Measurements from ENCODE around the gene ATP8A2. TPM values are rescaled to one million over a fixed set of nuclear protein-coding genes. Genes with fewer than 3 reads are reported as not detected.

ATP8A2 gene
- total RNA-seq, 1 donor from 2014 or later = 4.2 TPM

GRCh38 chr13:25848812-25849745 is 477.3 kb downstream of the ATP8A2 start:
- H3F3A ChIP-seq (ENCODE audit: low read depth) = no peaks in the 10 kb centered on the region
- no peaks in the 10 kb centered on the region for H3K27me3 ChIP-seq
- no peaks in the 10 kb centered on the region for H3K9me3 Mint-ChIP-seq
- no peak overlapping the region for H3K4me3 Mint-ChIP-seq
- no peak overlapping the region for H3K4me3 ChIP-seq
- H2AFZ ChIP-seq (replicated peaks) = peak overlapping the region; percentile 7
- no peak overlapping the region for H3K27ac Mint-ChIP-seq
- H3K27ac ChIP-seq = no peak overlapping the region
- no peaks in the 10 kb centered on the region for H3K36me3 Mint-ChIP-seq
- H3K9ac ChIP-seq = no peak overlapping the region
- H4K20me1 ChIP-seq (ENCODE audit: low read depth) = no peaks in the 10 kb centered on the region
- peak; percentile 17 for DNase-seq (ENCODE audit: low spot score)
- H3K4me1 ChIP-seq = peaks cover 27% of the 10 kb centered on the region
- TF ChIP-seq CTCF (IDR thresholded peaks at IDR 0.05) (no peak), EZH2 (IDR thresholded peaks at IDR 0.05) (no peak)
- H3K36me3 ChIP-seq = no peaks in the 10 kb centered on the region
- no peaks in the 10 kb centered on the region for H3K79me2 ChIP-seq (ENCODE audit: low read depth)
- H3K4me1 Mint-ChIP-seq = peaks cover 3% of the 10 kb centered on the region
- no peaks in the 10 kb centered on the region for H3K9me3 ChIP-seq (ENCODE audit: low read depth)
- H3K4me2 ChIP-seq = peak overlapping the region; percentile 3
- H3K27me3 Mint-ChIP-seq (ENCODE audit: insufficient read depth, low read depth) = peaks cover 6% of the 10 kb centered on the region

DNA sequence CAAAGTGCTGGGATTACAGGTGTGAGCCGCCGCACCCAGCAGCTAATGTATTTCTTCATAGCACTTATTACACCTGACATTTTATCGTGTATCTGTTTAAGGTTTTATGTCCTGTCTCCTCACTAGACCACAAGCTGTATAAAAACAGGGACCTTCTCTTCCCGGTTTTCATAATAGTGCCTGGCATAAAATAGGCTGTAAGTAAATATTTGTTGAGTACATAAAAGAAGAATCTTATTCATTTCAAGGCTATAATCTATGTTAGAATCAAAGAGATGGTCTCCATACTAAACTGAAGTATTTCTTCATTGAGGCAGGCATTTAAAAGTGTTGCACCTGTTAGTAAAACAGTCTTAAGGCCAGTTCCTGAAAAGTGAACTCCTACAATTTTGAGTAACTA is 486.1 kb downstream of the ATP8A2 start:
- peaks cover 4% of the 10 kb centered on the region for H3K4me1 Mint-ChIP-seq
- Histone ChIP-seq H3K27ac (no peak overlapping the region), H3K4me2 (no peak overlapping the region), H4K20me1 (ENCODE audit: low read depth) (no peaks in the 10 kb centered on the region), H3K79me2 (ENCODE audit: low read depth) (no peaks in the 10 kb centered on the region), H3K9ac (no peak overlapping the region), H3F3A (ENCODE audit: low read depth) (no peaks in the 10 kb centered on the region), H3K9me3 (ENCODE audit: low read depth) (no peaks in the 10 kb centered on the region), H3K4me1 (peaks cover 7% of the 10 kb centered on the region), H2AFZ (replicated peaks) (peak overlapping the region; percentile 14), H3K4me3 (no peak overlapping the region), H3K36me3 (no peaks in the 10 kb centered on the region), H3K27me3 (no peaks in the 10 kb centered on the region)
- DNase-seq (ENCODE audit: low spot score) = no peak
- H3K4me3 Mint-ChIP-seq = no peak overlapping the region
- TF ChIP-seq EZH2phosphoT487 (IDR thresholded peaks at IDR 0.05) (no peak), CTCF (IDR thresholded peaks at IDR 0.05) (no peak), EZH2 (IDR thresholded peaks at IDR 0.05) (no peak)
- H3K9me3 Mint-ChIP-seq = no peaks in the 10 kb centered on the region
- no peaks in the 10 kb centered on the region for H3K36me3 Mint-ChIP-seq
- H3K27ac Mint-ChIP-seq = no peak overlapping the region
- peaks cover 4% of the 10 kb centered on the region for H3K27me3 Mint-ChIP-seq (ENCODE audit: insufficient read depth, low read depth)

GRCh38 chr13:25859528-25859927 is 487.8 kb downstream of the ATP8A2 start:
- Mint-ChIP-seq H3K4me1 (peaks cover 7% of the 10 kb centered on the region), H3K27me3 (ENCODE audit: insufficient read depth, low read depth) (peaks cover 4% of the 10 kb centered on the region), H3K27ac (no peak overlapping the region), H3K36me3 (no peaks in the 10 kb centered on the region), H3K9me3 (no peaks in the 10 kb centered on the region), H3K4me3 (no peak overlapping the region)
- Histone ChIP-seq H3K36me3 (no peaks in the 10 kb centered on the region), H3K27ac (no peak overlapping the region), H3K4me1 (peaks cover 7% of the 10 kb centered on the region), H3K4me3 (no peak overlapping the region), H3K4me2 (no peak overlapping the region), H3F3A (ENCODE audit: low read depth) (no peaks in the 10 kb centered on the region), H3K9ac (no peak overlapping the region), H4K20me1 (ENCODE audit: low read depth) (no peaks in the 10 kb centered on the region), H3K27me3 (no peaks in the 10 kb centered on the region), H2AFZ (replicated peaks) (no peak overlapping the region), H3K9me3 (ENCODE audit: low read depth) (no peaks in the 10 kb centered on the region), H3K79me2 (ENCODE audit: low read depth) (no peaks in the 10 kb centered on the region)
- TF ChIP-seq EZH2 (IDR thresholded peaks at IDR 0.05) (no peak), EZH2phosphoT487 (IDR thresholded peaks at IDR 0.05) (no peak), CTCF (IDR thresholded peaks at IDR 0.05) (no peak)
- no peak for DNase-seq (ENCODE audit: low spot score)

Data from neural progenitor cell (in vitro differentiated cells).